Sigmoid colon (tissue), 7 donors: ENCODE measurements around the gene SNAP47. TPM values are rescaled to one million over a fixed set of nuclear protein-coding genes. Genes with fewer than 3 reads are reported as not detected.
A peak's percentile ranks its signal among the peaks of the same experiment; 100 is the strongest.

Experiments
- DNase-seq: peaks from one replicate; pipeline ENCODE4 v3.0.0-alpha.2; 2019
- H3K27ac ChIP-seq, 4 donors: fragments of 200-600 bp; sonication (generic); one replicate each; pipeline ENCODE4 v1.5.1; 2016 to 2019; ENCODE audit warnings: mild to moderate bottlenecking in 1 of 4
- H3K27me3 ChIP-seq, 3 donors: fragments of 200-600 bp; sonication (generic); one replicate each; pipeline ENCODE4 v1.5.1; 2019; ENCODE audit warnings: mild to moderate bottlenecking in 1 of 3
- H3K36me3 ChIP-seq, 4 donors: fragments of 200-600 bp; sonication (generic); one replicate each; pipeline ENCODE4 v1.5.1; 2016 to 2019
- H3K4me1 ChIP-seq, 4 donors: fragments of 200-600 bp; sonication (generic); one replicate each; pipeline ENCODE4 v1.5.1; 2017 to 2019
- H3K4me3 ChIP-seq, 4 donors: fragments of 200-600 bp; sonication (generic); one replicate each; pipeline ENCODE4 v1.5.1; 2017 to 2019; ENCODE audit warnings: mild to moderate bottlenecking in 2 of 4, moderate library complexity in 1 of 4
- H3K9me3 ChIP-seq, 4 donors: fragments of 200-600 bp in 3 of 4; sonication (generic) in 3 of 4; one replicate each; pipeline versions ENCODE4 v1.5.1 to v1.6.1; 2013 to 2019
- CTCF ChIP-seq, 4 experiments: fragments of 450-650 bp in 3 of 4; fragments of 200-600 bp in 1 of 4; IDR thresholded peaks; one replicate each; pipeline ENCODE4 v1.5.1; 2016 to 2019; ENCODE audit warnings: antibody characterized with exemption in 4 of 4, mild to moderate bottlenecking in 3 of 4, moderate library complexity in 2 of 4
- EP300 ChIP-seq, 4 donors: sonication (generic); formaldehyde crosslinking; IDR thresholded peaks; one replicate each; pipeline ENCODE4 v1.6.1; 2017; ENCODE audit warnings: antibody characterized with exemption in 4 of 4
- POLR2A ChIP-seq, 2 donors: fragments of 450-650 bp; IDR thresholded peaks; one replicate each; pipeline ENCODE4 v1.6.1; 2016; ENCODE audit warnings: antibody characterized with exemption in 2 of 2, mild to moderate bottlenecking in 2 of 2, moderate library complexity in 2 of 2
- POLR2AphosphoS5 ChIP-seq, 4 donors: sonication (generic); formaldehyde crosslinking; IDR thresholded peaks; one replicate each; pipeline ENCODE4 v1.6.1; 2017; ENCODE audit warnings: antibody characterized with exemption in 4 of 4
- WGBS, 2 donors: extraction: QIAGEN DNeasy Blood & Tissue Kit; methylation state at CpG; one replicate each; pipeline ENCODE4 v1.1.7; 2013; 5-methylcytosine and 5-hydroxymethylcytosine counted together
- intact Hi-C: fragments of 100-400 bp; cut with DNase I; formaldehyde crosslinking; loops from one replicate; pipeline ENCODE4 v1.15.1; 2023
- polyA plus RNA-seq, 3 donors: library from polyadenylated mRNA; stranded (reverse); fragments of 200-250 nt; gene quantifications; one replicate each; pipeline ENCODE4 v1.2.3, GENCODE V29; 2013
- total RNA-seq, 4 donors: library from RNA; depleted of rRNA; stranded (reverse); fragments of >200 nt; gene quantifications; one replicate each; pipeline ENCODE4 v1.1.0, GENCODE V29; 2016
- donor health status: healthy with polysubstance abuse.
- donor health status: Bipolar disorder and iron deficiency.
- donor health status: healthy.

The SNAP47 gene
- total and polyA plus RNA-seq, 7 donors = 13.8 to 51.6 (median 33.9) TPM

DNA sequence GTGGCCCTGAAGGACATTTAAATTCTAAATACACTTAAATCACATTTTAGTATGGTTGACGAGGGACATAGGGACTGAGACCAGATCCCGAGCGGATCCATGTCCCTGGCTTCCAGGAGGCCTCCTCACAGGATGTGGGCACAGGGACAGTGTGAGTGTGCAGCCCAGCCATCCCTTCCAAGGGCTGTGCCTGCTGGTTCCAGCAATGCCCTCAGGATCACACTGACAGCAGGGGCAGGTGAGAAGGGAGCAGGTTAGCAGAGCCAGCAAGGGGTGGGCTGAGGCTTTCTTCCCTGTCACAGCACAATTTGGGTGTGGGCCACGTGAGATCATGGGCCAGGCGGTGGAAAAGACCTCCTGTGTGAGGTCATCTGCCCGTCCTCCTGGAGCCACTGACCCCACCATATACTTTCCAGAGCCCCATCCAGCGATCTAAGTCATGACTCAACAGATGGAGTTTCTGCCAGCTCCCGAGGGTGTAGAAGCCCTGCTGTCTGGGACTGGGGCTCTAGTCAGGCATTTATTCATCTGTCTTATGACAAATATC lies 43.2 kb downstream of the SNAP47 start:
- 93% methylated on average over 8 of the region's 8 CpGs for WGBS, 2 donors
- Histone ChIP-seq H3K36me3 (peaks cover 0 to 17% (median 5%) of the 10 kb centered on the region in 4 donors), H3K9me3 (no peaks in the 10 kb centered on the region), H3K27ac (peak overlapping the region in 1 of 4 donors; percentile 22), H3K4me1 (peaks cover 0 to 42% (median 29%) of the 10 kb centered on the region in 4 donors), H3K27me3 (no peaks in the 10 kb centered on the region), H3K4me3 (no peak overlapping the region)
- no peak for TF ChIP-seq CTCF (IDR thresholded peaks at IDR 0.05)
- TF ChIP-seq POLR2AphosphoS5 (IDR thresholded peaks at IDR 0.05) = no peak
- TF ChIP-seq POLR2A (IDR thresholded peaks at IDR 0.05) = no peak
- no peak for TF ChIP-seq EP300 (IDR thresholded peaks at IDR 0.05)
- DNase-seq = peak; percentile 59
- intact Hi-C loops = no loop called here

DNA sequence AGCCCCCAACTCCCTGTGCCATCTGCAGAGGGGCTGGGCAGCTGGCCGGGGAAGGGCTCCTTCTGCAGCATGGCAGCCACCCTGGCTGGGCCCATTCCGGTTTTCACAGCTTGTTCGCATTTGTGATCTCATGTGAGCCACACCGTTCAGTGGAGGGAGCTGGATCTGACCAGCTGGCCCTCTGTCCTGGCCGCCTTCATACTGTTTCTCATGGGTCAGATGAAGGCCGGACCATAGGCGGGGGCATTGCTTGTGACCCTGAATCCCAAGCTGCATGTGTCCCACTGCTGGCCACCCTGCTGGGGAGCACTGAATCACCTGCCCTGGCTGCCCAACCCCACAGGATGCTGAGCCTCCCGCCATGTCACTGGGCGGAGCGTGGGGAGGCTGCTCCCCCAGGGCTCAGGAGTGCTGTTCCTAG lies 43.8 kb downstream of the SNAP47 start:
- Histone ChIP-seq H3K9me3 (no peaks in the 10 kb centered on the region), H3K4me1 (peaks cover 0 to 39% (median 29%) of the 10 kb centered on the region in 4 donors), H3K4me3 (no peak overlapping the region), H3K27ac (peak overlapping the region in 1 of 4 donors; percentile 22), H3K27me3 (no peaks in the 10 kb centered on the region), H3K36me3 (peaks cover 0 to 17% (median 5%) of the 10 kb centered on the region in 4 donors)
- intact Hi-C loops = no loop called here
- 95 to 96% methylated on average over 10 of the region's 10 CpGs for WGBS, 2 donors
- peak; percentile 56 for DNase-seq
- TF ChIP-seq POLR2AphosphoS5 (IDR thresholded peaks at IDR 0.05) (no peak), POLR2A (IDR thresholded peaks at IDR 0.05) (no peak), CTCF (IDR thresholded peaks at IDR 0.05) (no peak), EP300 (IDR thresholded peaks at IDR 0.05) (no peak)

GRCh38 chr1:227779685-227780084 lies 44.5 kb downstream of the SNAP47 start:
- Histone ChIP-seq H3K4me1 (peaks cover 0 to 32% (median 24%) of the 10 kb centered on the region in 4 donors), H3K4me3 (no peak overlapping the region), H3K36me3 (peaks cover 0 to 17% (median 5%) of the 10 kb centered on the region in 4 donors), H3K9me3 (no peaks in the 10 kb centered on the region), H3K27ac (no peak overlapping the region), H3K27me3 (no peaks in the 10 kb centered on the region)
- DNase-seq = peak; percentile 49
- TF ChIP-seq EP300 (IDR thresholded peaks at IDR 0.05) = no peak
- TF ChIP-seq CTCF (IDR thresholded peaks at IDR 0.05) = no peak
- no peak for TF ChIP-seq POLR2AphosphoS5 (IDR thresholded peaks at IDR 0.05)
- TF ChIP-seq POLR2A (IDR thresholded peaks at IDR 0.05) = no peak
- intact Hi-C loops = no loop called here
- WGBS, 2 donors = 95 to 96% methylated on average over 7 of the region's 7 CpGs

DNA sequence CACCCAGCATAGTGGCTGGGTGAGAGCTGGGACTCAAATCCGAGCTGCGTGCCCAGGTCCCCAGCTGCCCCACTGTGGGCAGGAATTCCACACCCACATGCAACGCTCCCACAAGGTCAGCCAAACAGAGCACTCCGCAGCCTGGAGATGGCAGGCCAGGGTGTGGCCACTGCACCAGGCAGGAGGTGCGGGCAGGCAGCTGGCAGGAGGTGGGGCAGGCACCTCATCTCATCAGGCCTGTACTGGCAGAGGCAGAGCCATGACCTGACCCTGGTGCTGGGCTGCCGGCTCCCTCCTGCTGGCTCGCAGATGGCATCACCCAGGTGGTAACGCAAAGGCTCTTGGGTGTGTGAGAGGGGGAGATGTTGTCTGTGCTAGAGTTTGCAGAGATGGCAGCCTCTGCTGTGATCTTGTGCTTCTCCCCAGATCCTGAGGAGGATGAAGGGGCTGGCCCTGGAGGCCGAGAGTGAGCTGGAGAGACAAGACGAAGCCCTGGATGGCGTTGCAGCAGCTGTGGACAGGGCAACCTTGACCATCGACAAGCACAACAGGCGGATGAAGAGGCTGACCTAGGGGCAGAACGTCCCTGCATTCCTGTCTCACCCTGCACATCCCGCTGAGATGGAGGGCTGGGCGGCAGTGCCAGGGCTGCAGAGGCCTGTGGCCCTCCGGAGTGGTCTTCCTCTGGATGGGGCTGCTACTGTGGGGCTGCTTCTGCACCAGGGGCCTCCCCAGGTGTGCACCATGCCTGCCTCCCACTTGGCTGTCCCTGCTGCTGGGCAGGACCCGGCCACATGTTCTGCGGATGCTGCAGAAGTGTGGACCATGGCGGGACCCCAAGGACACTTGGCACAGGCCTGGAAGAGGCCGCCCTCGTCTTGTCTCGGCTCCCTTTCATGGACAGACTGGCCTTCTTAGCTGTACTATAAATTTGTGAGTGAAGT lies 45.1 kb downstream of the SNAP47 start:
- H3K4me1 ChIP-seq = peaks cover 0 to 26% (median 17%) of the 10 kb centered on the region in 4 donors
- TF ChIP-seq POLR2A (IDR thresholded peaks at IDR 0.05) (no peak), CTCF (IDR thresholded peaks at IDR 0.05) (no peak), POLR2AphosphoS5 (IDR thresholded peaks at IDR 0.05) (no peak), EP300 (IDR thresholded peaks at IDR 0.05) (no peak)
- intact Hi-C loops = no loop called here
- H3K27me3 ChIP-seq = no peaks in the 10 kb centered on the region
- peaks cover 0 to 17% (median 5%) of the 10 kb centered on the region in 4 donors for H3K36me3 ChIP-seq
- no peak overlapping the region for H3K4me3 ChIP-seq
- no peaks in the 10 kb centered on the region for H3K9me3 ChIP-seq
- DNase-seq = peak; percentile 54
- WGBS, 2 donors = 89 to 90% methylated on average over 23 of the region's 23 CpGs
- H3K27ac ChIP-seq = no peak overlapping the region
